Measurements from ENCODE around the gene GRPEL1. TPM values are rescaled to one million over a fixed set of nuclear protein-coding genes. Genes with fewer than 3 reads are reported as not detected.

The GRPEL1 gene
- total and polyA plus RNA-seq, 2 of the 4 experiments (the other 2 are of a cell fraction), result 33.0 to 33.9 TPM

- H2AK9ac ChIP-seq (replicated peaks; ENCODE audit: low read depth, low read length, poor library complexity), result peak overlapping the region; percentile 68
- dilution Hi-C loops (cut with HindIII; ENCODE audit: low sequenced_read_pairs, unreplicated experiment), result no loop called here
- H3K56ac ChIP-seq (ENCODE audit: extremely low read depth, insufficient read depth, low read length), result no peak overlapping the region
- no peak overlapping the region for H4K8ac ChIP-seq (ENCODE audit: low read depth in 2 of 2, low read length in 2 of 2)
- no peaks in the 10 kb centered on the region; the same call in 1 of the 2 replicates for H4K20me1 ChIP-seq (ENCODE audit: insufficient read depth, low read length)
- no peak overlapping the region for H3K18ac ChIP-seq (ENCODE audit: low read depth, low read length)
- no peak overlapping the region for H3K14ac ChIP-seq (replicated peaks; ENCODE audit: low read depth, low read length)
- ChIA-PET CTCF (interaction anchor here (1.0 kb wide), 1 partner anchor 11 kb away, joined by 3 read pairs; the partner anchor contains the start of gene TADA2B), POLR2A (ENCODE audit: unreplicated experiment) (no interaction called here)
- TF ChIP-seq, protein P1, sequence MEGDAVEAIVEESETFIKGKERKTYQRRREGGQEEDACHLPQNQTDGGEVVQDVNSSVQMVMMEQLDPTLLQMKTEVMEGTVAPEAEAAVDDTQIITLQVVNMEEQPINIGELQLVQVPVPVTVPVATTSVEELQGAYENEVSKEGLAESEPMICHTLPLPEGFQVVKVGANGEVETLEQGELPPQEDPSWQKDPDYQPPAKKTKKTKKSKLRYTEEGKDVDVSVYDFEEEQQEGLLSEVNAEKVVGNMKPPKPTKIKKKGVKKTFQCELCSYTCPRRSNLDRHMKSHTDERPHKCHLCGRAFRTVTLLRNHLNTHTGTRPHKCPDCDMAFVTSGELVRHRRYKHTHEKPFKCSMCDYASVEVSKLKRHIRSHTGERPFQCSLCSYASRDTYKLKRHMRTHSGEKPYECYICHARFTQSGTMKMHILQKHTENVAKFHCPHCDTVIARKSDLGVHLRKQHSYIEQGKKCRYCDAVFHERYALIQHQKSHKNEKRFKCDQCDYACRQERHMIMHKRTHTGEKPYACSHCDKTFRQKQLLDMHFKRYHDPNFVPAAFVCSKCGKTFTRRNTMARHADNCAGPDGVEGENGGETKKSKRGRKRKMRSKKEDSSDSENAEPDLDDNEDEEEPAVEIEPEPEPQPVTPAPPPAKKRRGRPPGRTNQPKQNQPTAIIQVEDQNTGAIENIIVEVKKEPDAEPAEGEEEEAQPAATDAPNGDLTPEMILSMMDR (conservative IDR thresholded peaks at IDR 0.05; ENCODE audit: low read depth, low read length), result no peak
- TF ChIP-seq CEBPB (IDR thresholded peaks at IDR 0.05; ENCODE audit: low read depth, low read length) (no peak), SMC3 (IDR thresholded peaks at IDR 0.05; ENCODE audit: low read depth, low read length) (no peak), FOS (IDR thresholded peaks at IDR 0.05; ENCODE audit: low read depth, low read length) (no peak), NFE2L2 (IDR thresholded peaks at IDR 0.05; ENCODE audit: low read depth, low read length) (no peak), BHLHE40 (IDR thresholded peaks at IDR 0.05; ENCODE audit: low read depth, low read length) (no peak), RCOR1 (IDR thresholded peaks at IDR 0.05; ENCODE audit: insufficient replicate concordance, low read length) (no peak)
- TF ChIP-seq, protein P2, sequence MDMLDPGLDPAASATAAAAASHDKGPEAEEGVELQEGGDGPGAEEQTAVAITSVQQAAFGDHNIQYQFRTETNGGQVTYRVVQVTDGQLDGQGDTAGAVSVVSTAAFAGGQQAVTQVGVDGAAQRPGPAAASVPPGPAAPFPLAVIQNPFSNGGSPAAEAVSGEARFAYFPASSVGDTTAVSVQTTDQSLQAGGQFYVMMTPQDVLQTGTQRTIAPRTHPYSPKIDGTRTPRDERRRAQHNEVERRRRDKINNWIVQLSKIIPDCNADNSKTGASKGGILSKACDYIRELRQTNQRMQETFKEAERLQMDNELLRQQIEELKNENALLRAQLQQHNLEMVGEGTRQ (IDR thresholded peaks at IDR 0.05; ENCODE audit: low read depth, low read length), result no peak
- H3K9ac ChIP-seq (ENCODE audit: low read depth, low read length), result no peak overlapping the region
- no TSS peak for BruUV-seq (replicated peaks)
- intact Hi-C loops (cut with micrococcal nuclease), result no loop called here
- no peak overlapping the region for H2BK20ac ChIP-seq (ENCODE audit: low read depth, low read length)
- no peak overlapping the region for H2BK15ac ChIP-seq (ENCODE audit: low read depth, low read length)
- no peak overlapping the region for H2BK120ac ChIP-seq (ENCODE audit: low read depth, low read length)
- no peaks in the 10 kb centered on the region for H3K27me3 ChIP-seq (ENCODE audit: control insufficient read depth, insufficient read depth, low read length)
- H3K36me3 ChIP-seq (ENCODE audit: control insufficient read depth, insufficient read depth, low read length), result peaks cover 47% of the 10 kb centered on the region
- H3K79me1 ChIP-seq (ENCODE audit: low read depth in 1 of 2, low read length in 2 of 2), result peaks cover 3 to 31% of the 10 kb centered on the region in 2 experiments; a peak in 2 of 4 replicates
- no peak overlapping the region for H4K5ac ChIP-seq (ENCODE audit: low read depth, low read length)
- H3K27ac ChIP-seq (ENCODE audit: insufficient read depth, low read length), result no peak overlapping the region
- H2AK5ac ChIP-seq (ENCODE audit: low read depth, low read length), result no peak overlapping the region
- in situ Hi-C loops (cut with MboI; ENCODE audit: low sequenced_read_pairs), result no loop called here
- H3K9me1 ChIP-seq (ENCODE audit: insufficient read depth, low read length), result peaks cover 29% of the 10 kb centered on the region
- no peaks in the 10 kb centered on the region for H3K9me3 ChIP-seq (ENCODE audit: control insufficient read depth, insufficient read depth, low read length)
- H3K4ac ChIP-seq (ENCODE audit: low read depth, low read length), result no peak overlapping the region
- no peak overlapping the region for H2AFZ ChIP-seq (replicated peaks; ENCODE audit: low read length, poor library complexity)
- H3K23ac ChIP-seq (ENCODE audit: low read depth, low read length), result no peak overlapping the region
- peaks cover 11% of the 10 kb centered on the region for H3K4me1 ChIP-seq (ENCODE audit: control insufficient read depth, insufficient read depth, low read length)
- H2BK5ac ChIP-seq (ENCODE audit: low read depth, low read length, poor library complexity, severe bottlenecking), result no peak overlapping the region
- 91% methylated on average over 9 of the region's 35 CpGs; no CpG with 5 or more reads in 1 of the 2 experiments for WGBS, 2 experiments (ENCODE audit: extremely low coverage in 2 of 2, insufficient read length in 1 of 2)
- H3K4me2 ChIP-seq (ENCODE audit: low read depth, low read length), result no peak overlapping the region
- ATAC-seq (ENCODE audit: low read depth) (no peak), DNase-seq (no peak)
- H4K91ac ChIP-seq (ENCODE audit: insufficient read depth, low read depth, low read length), result no peak overlapping the region
- no peak overlapping the region for H3K4me3 ChIP-seq (ENCODE audit: insufficient read depth, low read depth, low read length)
Observed at GRCh38 chr4:7031558-7032449, 36.1 kb downstream of the GRPEL1 start.

All from IMR-90 (cell line).